ENCODE measurements around the gene GRM7. TPM values are rescaled to one million over a fixed set of nuclear protein-coding genes. Genes with fewer than 3 reads are reported as not detected.

Gene GRM7
- total and polyA plus RNA-seq, 2 of the 4 experiments (the other 2 are of a cell fraction): not detected

DNA sequence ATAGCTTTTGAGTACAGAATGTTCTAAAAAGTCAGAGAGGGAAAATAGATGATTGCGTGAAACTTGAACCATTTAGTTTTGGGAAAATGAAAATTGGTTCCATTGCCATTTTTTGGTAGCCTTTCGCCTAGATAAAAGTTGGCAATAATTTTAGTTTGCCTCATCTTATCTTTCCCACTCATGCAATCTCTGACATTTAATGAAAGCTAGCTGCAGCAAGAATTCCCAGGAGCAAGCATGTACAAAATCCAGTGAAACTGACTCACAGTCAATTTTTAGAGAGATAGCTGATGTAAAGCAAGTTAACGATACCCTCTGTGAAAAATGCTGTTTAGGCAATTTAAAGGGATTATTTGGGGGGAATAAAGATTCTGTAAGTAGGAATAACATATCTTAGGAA, 797.4 kb downstream of the GRM7 start:
- no peak overlapping the region for H3K23ac ChIP-seq (ENCODE audit: low read depth, low read length)
- no peak overlapping the region for H3K4me2 ChIP-seq (ENCODE audit: low read depth, low read length)
- H4K91ac ChIP-seq (ENCODE audit: insufficient read depth, low read depth, low read length): no peak overlapping the region
- no peak overlapping the region for H3K4ac ChIP-seq (ENCODE audit: low read depth, low read length)
- no peaks in the 10 kb centered on the region for H3K4me1 ChIP-seq (ENCODE audit: control insufficient read depth, insufficient read depth, low read length)
- no peak overlapping the region for H2BK5ac ChIP-seq (ENCODE audit: low read depth, low read length, poor library complexity, severe bottlenecking)
- H2AFZ ChIP-seq (replicated peaks; ENCODE audit: low read length, poor library complexity): no peak overlapping the region
- H2BK120ac ChIP-seq (ENCODE audit: low read depth, low read length): no peak overlapping the region
- H3K36me3 ChIP-seq (ENCODE audit: control insufficient read depth, insufficient read depth, low read length): no peaks in the 10 kb centered on the region
- CTCF ChIA-PET: no interaction called here
- H3K18ac ChIP-seq (ENCODE audit: low read depth, low read length): no peak overlapping the region
- H3K9ac ChIP-seq (ENCODE audit: low read depth, low read length): no peak overlapping the region
- H2BK15ac ChIP-seq (ENCODE audit: low read depth, low read length): no peak overlapping the region
- no peak overlapping the region for H3K27ac ChIP-seq (ENCODE audit: insufficient read depth, low read length)
- no TSS peak for BruUV-seq (replicated peaks)
- H3K9me1 ChIP-seq (ENCODE audit: insufficient read depth, low read length): no peaks in the 10 kb centered on the region
- no peak overlapping the region for H2AK9ac ChIP-seq (replicated peaks; ENCODE audit: low read depth, low read length, poor library complexity)
- dilution Hi-C loops (cut with HindIII; ENCODE audit: low sequenced_read_pairs, unreplicated experiment): no loop called here
- intact Hi-C loops (cut with micrococcal nuclease): no loop called here
- in situ Hi-C loops (cut with MboI; ENCODE audit: low sequenced_read_pairs): no loop called here
- POLR2A ChIA-PET (ENCODE audit: unreplicated experiment): no interaction called here
- no peak overlapping the region for H4K8ac ChIP-seq (ENCODE audit: low read depth in 2 of 2, low read length in 2 of 2)
- no peaks in the 10 kb centered on the region for H3K79me1 ChIP-seq (ENCODE audit: low read depth in 1 of 2, low read length in 2 of 2)
- no peaks in the 10 kb centered on the region for H4K20me1 ChIP-seq (ENCODE audit: insufficient read depth, low read length)
- no CpG with 5 or more reads among the region's 3 CpGs for WGBS, 2 experiments (ENCODE audit: extremely low coverage in 2 of 2, insufficient read length in 1 of 2)
- no peak overlapping the region for H3K14ac ChIP-seq (replicated peaks; ENCODE audit: low read depth, low read length)
- H2BK20ac ChIP-seq (ENCODE audit: low read depth, low read length): no peak overlapping the region
- no peak overlapping the region for H3K56ac ChIP-seq (ENCODE audit: extremely low read depth, insufficient read depth, low read length)
- no peaks in the 10 kb centered on the region for H3K27me3 ChIP-seq (ENCODE audit: control insufficient read depth, insufficient read depth, low read length)
- H2AK5ac ChIP-seq (ENCODE audit: low read depth, low read length): no peak overlapping the region
- no peak for DNase-seq
- H3K9me3 ChIP-seq (ENCODE audit: control insufficient read depth, insufficient read depth, low read length): peaks cover 12% of the 10 kb centered on the region
- TF ChIP-seq MXI1 (IDR thresholded peaks at IDR 0.05; ENCODE audit: borderline replicate concordance, low read depth, low read length) (no peak), CEBPB (IDR thresholded peaks at IDR 0.05; ENCODE audit: low read depth, low read length) (no peak), RAD21 (IDR thresholded peaks at IDR 0.05; ENCODE audit: low read length) (no peak), SMC3 (IDR thresholded peaks at IDR 0.05; ENCODE audit: low read depth, low read length) (no peak), POLR2A (IDR thresholded peaks at IDR 0.05; ENCODE audit: low read depth, low read length) (no peak), FOS (IDR thresholded peaks at IDR 0.05; ENCODE audit: low read depth, low read length) (no peak), MAFK (IDR thresholded peaks at IDR 0.05; ENCODE audit: low read depth, low read length) (no peak), RFX5 (IDR thresholded peaks at IDR 0.05; ENCODE audit: low read depth, low read length) (no peak), RCOR1 (IDR thresholded peaks at IDR 0.05; ENCODE audit: insufficient replicate concordance, low read length) (no peak)
- TF ChIP-seq, protein P1, sequence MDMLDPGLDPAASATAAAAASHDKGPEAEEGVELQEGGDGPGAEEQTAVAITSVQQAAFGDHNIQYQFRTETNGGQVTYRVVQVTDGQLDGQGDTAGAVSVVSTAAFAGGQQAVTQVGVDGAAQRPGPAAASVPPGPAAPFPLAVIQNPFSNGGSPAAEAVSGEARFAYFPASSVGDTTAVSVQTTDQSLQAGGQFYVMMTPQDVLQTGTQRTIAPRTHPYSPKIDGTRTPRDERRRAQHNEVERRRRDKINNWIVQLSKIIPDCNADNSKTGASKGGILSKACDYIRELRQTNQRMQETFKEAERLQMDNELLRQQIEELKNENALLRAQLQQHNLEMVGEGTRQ (IDR thresholded peaks at IDR 0.05; ENCODE audit: low read depth, low read length): no peak
- TF ChIP-seq, protein P2, sequence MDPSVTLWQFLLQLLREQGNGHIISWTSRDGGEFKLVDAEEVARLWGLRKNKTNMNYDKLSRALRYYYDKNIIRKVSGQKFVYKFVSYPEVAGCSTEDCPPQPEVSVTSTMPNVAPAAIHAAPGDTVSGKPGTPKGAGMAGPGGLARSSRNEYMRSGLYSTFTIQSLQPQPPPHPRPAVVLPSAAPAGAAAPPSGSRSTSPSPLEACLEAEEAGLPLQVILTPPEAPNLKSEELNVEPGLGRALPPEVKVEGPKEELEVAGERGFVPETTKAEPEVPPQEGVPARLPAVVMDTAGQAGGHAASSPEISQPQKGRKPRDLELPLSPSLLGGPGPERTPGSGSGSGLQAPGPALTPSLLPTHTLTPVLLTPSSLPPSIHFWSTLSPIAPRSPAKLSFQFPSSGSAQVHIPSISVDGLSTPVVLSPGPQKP (IDR thresholded peaks at IDR 0.05; ENCODE audit: borderline replicate concordance, low read depth, low read length): no peak
- ATAC-seq (ENCODE audit: low read depth): no peak
- no peak overlapping the region for H4K5ac ChIP-seq (ENCODE audit: low read depth, low read length)
- no peak overlapping the region for H3K4me3 ChIP-seq (ENCODE audit: insufficient read depth, low read depth, low read length)

Measured in IMR-90 (cell line).